Body of pancreas (tissue), 4 donors: ENCODE results near the gene MUC20. TPM values are rescaled to one million over a fixed set of nuclear protein-coding genes. Genes with fewer than 3 reads are reported as not detected.

Experiments
- ATAC-seq: fragments of 150-250 bp; one replicate; pipeline ENCODE4 v1.9.1; 2016
- DNase-seq, 4 donors: peaks; one replicate each; pipeline ENCODE4 v3.0.0-alpha.2; 2019
- H3K27ac ChIP-seq, 4 donors: fragments of 200-600 bp; sonication (generic); 1 replicate in 3 of 4; 2 replicates in 1 of 4; pipeline versions ENCODE4 v1.5.1 to v1.6.1; 2016 to 2019; ENCODE audit warnings: mild to moderate bottlenecking in 1 of 4, mixed read lengths in 1 of 4, moderate library complexity in 1 of 4
- H3K27me3 ChIP-seq, 2 donors: fragments of 200-600 bp; sonication (generic); one replicate each; pipeline ENCODE4 v1.6.0; 2016; ENCODE audit warnings: mild to moderate bottlenecking in 1 of 2
- H3K36me3 ChIP-seq, 2 donors: fragments of 200-600 bp; sonication (generic); replicated peaks in 1 of 2; 2 replicates each; pipeline ENCODE4 v1.5.1; 2016; ENCODE audit warnings: low read depth in 2 of 2; ENCODE audit not compliant: insufficient read depth in 1 of 2
- H3K4me1 ChIP-seq: fragments of 200-600 bp; sonication (generic); one replicate; pipeline ENCODE4 v1.6.0; 2016
- H3K4me3 ChIP-seq, 2 donors: fragments of 200-600 bp; sonication (generic); 1 replicate in 1 of 2; 2 replicates in 1 of 2; pipeline ENCODE4 v1.5.1; 2016 to 2019
- H3K9me3 ChIP-seq, 3 donors: fragments of 200-600 bp; sonication (generic); 1 replicate in 2 of 3; 2 replicates in 1 of 3; pipeline ENCODE4 v1.5.1; 2016
- POLR2A ChIP-seq, 3 donors: fragments of 450-650 bp; IDR thresholded peaks; one replicate each; pipeline ENCODE4 v1.6.1; 2016; ENCODE audit warnings: antibody characterized with exemption in 3 of 3, mild to moderate bottlenecking in 2 of 3
- WGBS, 2 donors: methylation state at CpG; one replicate each; pipeline ENCODE4 v1.1.5; 2017; 5-methylcytosine and 5-hydroxymethylcytosine counted together
- intact Hi-C: fragments of 100-400 bp; cut with DNase I; formaldehyde crosslinking; loops from one replicate; pipeline ENCODE4 v1.15.1; 2023
- total RNA-seq, 2 donors: library from RNA; depleted of rRNA; stranded (reverse); fragments of >200 nt; gene quantifications; one replicate each; pipeline ENCODE4 v1.1.0, GENCODE V29; 2016
- TF ChIP-seq, protein P1 (sequence below), 7 experiments: fragments of 450-650 bp in 4 of 7; fragments of 200-600 bp in 3 of 7; sonication (generic) in 3 of 7; IDR thresholded peaks; one replicate each; pipeline ENCODE4 v1.5.1; 2016 to 2019; ENCODE audit warnings: antibody characterized with exemption in 7 of 7

The MUC20 gene
- total RNA-seq, 2 donors from 2014 or later = 11.2 to 21.8 TPM

GRCh38 chr3:195704433-195704999 is 16.3 kb upstream of the MUC20 start:
- Histone ChIP-seq H3K27ac (no peak overlapping the region), H3K4me1 (no peaks in the 10 kb centered on the region), H3K4me3 (no peak overlapping the region), H3K36me3 (peaks cover 0 to 10% of the 10 kb centered on the region in 2 donors), H3K27me3 (no peaks in the 10 kb centered on the region), H3K9me3 (no peaks in the 10 kb centered on the region)
- DNase-seq = no peak
- TF ChIP-seq POLR2A (IDR thresholded peaks at IDR 0.05) = no peak
- TF ChIP-seq, protein P1, sequence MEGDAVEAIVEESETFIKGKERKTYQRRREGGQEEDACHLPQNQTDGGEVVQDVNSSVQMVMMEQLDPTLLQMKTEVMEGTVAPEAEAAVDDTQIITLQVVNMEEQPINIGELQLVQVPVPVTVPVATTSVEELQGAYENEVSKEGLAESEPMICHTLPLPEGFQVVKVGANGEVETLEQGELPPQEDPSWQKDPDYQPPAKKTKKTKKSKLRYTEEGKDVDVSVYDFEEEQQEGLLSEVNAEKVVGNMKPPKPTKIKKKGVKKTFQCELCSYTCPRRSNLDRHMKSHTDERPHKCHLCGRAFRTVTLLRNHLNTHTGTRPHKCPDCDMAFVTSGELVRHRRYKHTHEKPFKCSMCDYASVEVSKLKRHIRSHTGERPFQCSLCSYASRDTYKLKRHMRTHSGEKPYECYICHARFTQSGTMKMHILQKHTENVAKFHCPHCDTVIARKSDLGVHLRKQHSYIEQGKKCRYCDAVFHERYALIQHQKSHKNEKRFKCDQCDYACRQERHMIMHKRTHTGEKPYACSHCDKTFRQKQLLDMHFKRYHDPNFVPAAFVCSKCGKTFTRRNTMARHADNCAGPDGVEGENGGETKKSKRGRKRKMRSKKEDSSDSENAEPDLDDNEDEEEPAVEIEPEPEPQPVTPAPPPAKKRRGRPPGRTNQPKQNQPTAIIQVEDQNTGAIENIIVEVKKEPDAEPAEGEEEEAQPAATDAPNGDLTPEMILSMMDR (IDR thresholded peaks at IDR 0.05) = no peak
- ATAC-seq = no peak
- intact Hi-C loops = no loop called here
- 65% methylated on average over 9 of the region's 9 CpGs for whole genome bisulfite sequencing, 2 donors

DNA sequence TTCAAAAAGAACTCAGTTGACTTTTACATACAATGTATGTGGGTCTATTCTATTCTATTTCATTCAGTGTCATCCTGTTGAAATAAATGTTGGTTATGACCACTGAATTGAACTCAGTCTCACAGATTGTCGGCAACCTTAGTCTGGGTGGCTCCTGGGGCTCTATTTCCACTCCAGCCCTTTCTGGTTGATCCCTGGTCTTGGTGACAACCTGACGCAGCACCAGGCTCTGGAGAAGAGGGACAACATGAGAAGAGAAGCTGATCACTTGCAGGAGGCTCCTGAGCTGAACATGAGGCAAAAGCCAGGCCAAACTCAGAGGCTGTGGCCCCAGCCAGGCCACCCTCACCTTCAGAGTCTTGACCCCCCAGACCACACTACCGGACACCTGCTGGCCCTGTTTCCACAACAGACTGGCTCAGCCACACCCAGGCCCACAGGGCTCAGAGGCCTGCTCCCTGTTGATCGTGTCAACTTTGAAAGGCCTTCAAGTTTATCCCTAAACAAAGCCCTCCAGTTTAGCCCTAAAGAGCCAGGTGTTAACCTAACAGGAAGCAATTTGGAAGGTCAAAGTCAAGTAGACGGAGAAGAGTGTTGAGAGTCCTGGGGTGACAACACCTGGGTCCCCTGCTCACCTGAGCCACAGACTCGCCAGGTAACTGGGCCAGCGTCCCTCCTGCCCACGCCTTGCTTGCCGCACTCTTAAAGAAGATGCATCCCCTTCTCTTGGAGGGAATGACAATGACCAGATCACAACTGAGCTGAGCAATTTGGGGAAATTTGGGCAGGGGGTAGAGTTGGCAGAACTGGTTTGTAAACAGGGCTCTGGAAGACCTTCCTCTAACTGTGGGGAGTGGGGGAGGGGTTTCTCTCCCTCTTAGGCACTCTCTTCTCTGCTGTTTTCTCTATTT is 15.4 kb upstream of the MUC20 start:
- Histone ChIP-seq H3K27ac (no peak overlapping the region), H3K4me1 (no peaks in the 10 kb centered on the region), H3K36me3 (peaks cover 0 to 8% of the 10 kb centered on the region in 2 donors), H3K4me3 (no peak overlapping the region), H3K27me3 (no peaks in the 10 kb centered on the region), H3K9me3 (no peaks in the 10 kb centered on the region)
- intact Hi-C loops = no loop called here
- 80 to 84% methylated on average over 9 of the region's 9 CpGs for WGBS, 2 donors
- TF ChIP-seq POLR2A (IDR thresholded peaks at IDR 0.05) = no peak
- TF ChIP-seq, protein P1 (IDR thresholded peaks at IDR 0.05) = no peak
- ATAC-seq (no peak), DNase-seq (peak in 1 of 4 donors; percentile 6)

DNA sequence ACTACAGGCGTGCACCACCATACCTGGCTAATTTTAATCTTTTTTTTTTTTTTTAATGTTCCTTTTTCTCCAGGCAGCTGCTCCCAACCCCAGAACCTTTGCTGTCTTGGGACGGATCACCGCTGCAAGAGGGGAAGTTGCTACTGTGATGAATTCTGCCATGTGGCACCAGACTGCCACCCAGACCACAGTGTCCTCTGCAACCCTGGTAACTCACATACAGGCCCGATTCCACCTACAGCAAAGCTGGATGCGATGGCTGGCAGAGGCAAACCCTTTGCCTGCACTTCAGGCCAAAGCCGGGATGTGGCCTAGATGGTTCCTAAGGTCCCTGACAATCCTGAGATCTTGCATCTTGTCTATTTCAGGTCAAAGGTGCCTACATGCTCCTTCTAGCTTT is 12.7 kb upstream of the MUC20 start:
- ATAC-seq = no peak
- no peak for DNase-seq
- TF ChIP-seq, protein P1 (IDR thresholded peaks at IDR 0.05) = no peak
- TF ChIP-seq POLR2A (IDR thresholded peaks at IDR 0.05) = no peak
- intact Hi-C loops = no loop called here
- no peaks in the 10 kb centered on the region for H3K4me1 ChIP-seq
- no peaks in the 10 kb centered on the region for H3K9me3 ChIP-seq
- H3K4me3 ChIP-seq = no peak overlapping the region
- no peak overlapping the region for H3K27ac ChIP-seq
- H3K36me3 ChIP-seq = peaks cover 0 to 8% of the 10 kb centered on the region in 2 donors
- H3K27me3 ChIP-seq = no peaks in the 10 kb centered on the region
- WGBS, 2 donors = 66 to 74% methylated on average over 6 of the region's 6 CpGs

GRCh38 chr3:195708626-195709481 is 11.9 kb upstream of the MUC20 start:
- TF ChIP-seq, protein P1 (IDR thresholded peaks at IDR 0.05) = no peak
- no peak for TF ChIP-seq POLR2A (IDR thresholded peaks at IDR 0.05)
- Histone ChIP-seq H3K27me3 (no peaks in the 10 kb centered on the region), H3K9me3 (no peaks in the 10 kb centered on the region), H3K4me3 (no peak overlapping the region), H3K4me1 (no peaks in the 10 kb centered on the region), H3K27ac (no peak overlapping the region), H3K36me3 (peaks cover 0 to 8% of the 10 kb centered on the region in 2 donors)
- intact Hi-C loops = no loop called here
- ATAC-seq (no peak), DNase-seq (no peak)
- 86 to 91% methylated on average over 6 of the region's 6 CpGs for WGBS, 2 donors
